B cell (primary cell): ENCODE data around the gene RPL22. TPM values are rescaled to one million over a fixed set of nuclear protein-coding genes. Genes with fewer than 3 reads are reported as not detected.

Experiments used
- ATAC-seq: fragments of 200-7000 bp; cut with Tn5 transposase; one replicate; pipeline ENCODE4 v1.10.0; 2021; ENCODE audit warnings: low read depth, mild to moderate bottlenecking, moderate number of reproducible peaks, moderate library complexity
- CTCF ChIA-PET: fragments of 350-600 bp; sonication (Branson Sonifier 250); formaldehyde crosslinking; loops from one replicate; lab custom pipeline; 2021; ENCODE audit warnings: antibody characterized with exemption, inconsistent platforms; lab: Charles Lee
- POLR2A ChIA-PET: fragments of 350-600 bp; sonication (Branson Sonifier 250); formaldehyde crosslinking; loops from one replicate; lab custom pipeline; 2021; ENCODE audit warnings: antibody characterized with exemption; lab: Charles Lee
- DNase-seq: peaks from one replicate; pipeline ENCODE4 v3.0.0; 2013
- H2AFZ ChIP-seq: 2 replicates; pipeline ENCODE4 v1.6.1; 2012; ENCODE audit warnings: mild to moderate bottlenecking, low read depth, low read length; ENCODE audit not compliant: insufficient read depth, poor library complexity, severe bottlenecking
- H3K27ac ChIP-seq, 2 donors: 1 replicate in 1 of 2; 2 replicates in 1 of 2; pipeline ENCODE4 v1.5.1; 2012 to 2013; ENCODE audit warnings: low read length in 2 of 2, mild to moderate bottlenecking in 2 of 2, moderate library complexity in 1 of 2
- H3K27me3 ChIP-seq, 4 experiments: fragments of 200-600 bp in 1 of 4; sonication (generic) in 1 of 4; replicated peaks in 1 of 4; 1 replicate in 2 of 4; 2 replicates in 2 of 4; pipeline versions ENCODE4 v1.6.1 to v1.7.0; 2013 to 2016; ENCODE audit warnings: low read length in 3 of 4, mild to moderate bottlenecking in 2 of 4, mixed read lengths in 1 of 4, moderate library complexity in 1 of 4; ENCODE audit not compliant: insufficient read depth in 4 of 4, control insufficient read depth in 3 of 4; ENCODE audit errors: control extremely low read depth in 1 of 4
- H3K36me3 ChIP-seq, 2 experiments: replicated peaks in 1 of 2; 1 replicate in 1 of 2; 2 replicates in 1 of 2; pipeline versions ENCODE4 v1.6.1 to v1.7.1; 2013; ENCODE audit warnings: low read length in 1 of 2; ENCODE audit not compliant: insufficient read depth in 2 of 2, control insufficient read depth in 1 of 2; ENCODE audit errors: control extremely low read depth in 1 of 2, extremely low read depth in 1 of 2
- H3K4me1 ChIP-seq, 2 donors: fragments of 200-600 bp in 1 of 2; sonication (generic) in 1 of 2; 1 replicate in 1 of 2; 2 replicates in 1 of 2; pipeline versions ENCODE4 v1.5.1 to v1.6.1; 2013 to 2017; ENCODE audit warnings: low read length in 2 of 2; ENCODE audit not compliant: control insufficient read depth in 2 of 2, insufficient read depth in 2 of 2
- H3K4me2 ChIP-seq: replicated peaks from 2 replicates; pipeline ENCODE3; 2012; ENCODE audit warnings: mild to moderate bottlenecking, low read depth, low read length; ENCODE audit not compliant: poor library complexity, severe bottlenecking
- H3K4me3 ChIP-seq, 5 experiments: fragments of 200-600 bp in 1 of 5; sonication (generic) in 1 of 5; 1 replicate in 3 of 5; 2 replicates in 2 of 5; pipeline versions ENCODE4 v1.5.1 to v1.7.0; 2011 to 2016; ENCODE audit warnings: low read length in 4 of 5, mild to moderate bottlenecking in 4 of 5, low read depth in 2 of 5, control low read depth in 1 of 5, moderate library complexity in 1 of 5; ENCODE audit not compliant: insufficient read depth in 1 of 5; ENCODE audit errors: control extremely low read depth in 1 of 5, extremely low read depth in 1 of 5
- H3K79me2 ChIP-seq: fragments of 200-600 bp; sonication (generic); one replicate; pipeline ENCODE4 v1.6.0; 2016; ENCODE audit warnings: low read length; ENCODE audit not compliant: control insufficient read depth, insufficient read depth
- H3K9ac ChIP-seq: fragments of 200-600 bp; sonication (generic); 2 replicates; pipeline ENCODE4 v1.6.1; 2017; ENCODE audit warnings: mild to moderate bottlenecking, low read length, moderate library complexity
- H3K9me3 ChIP-seq, 3 donors: one replicate each; pipeline versions ENCODE4 v1.6.1 to v1.7.1; 2013; ENCODE audit warnings: low read length in 2 of 3; ENCODE audit not compliant: control insufficient read depth in 2 of 3, insufficient read depth in 1 of 3; ENCODE audit errors: control extremely low read depth in 1 of 3
- H4K20me1 ChIP-seq: 2 replicates; pipeline ENCODE4 v1.6.0; 2012; ENCODE audit warnings: mild to moderate bottlenecking, low read length; ENCODE audit not compliant: insufficient read depth, control insufficient read depth, poor library complexity, severe bottlenecking
- H3K27ac Mint-ChIP-seq: one replicate; pipeline ENCODE4 v1.8.0; 2021; ENCODE audit warnings: mixed read lengths
- H3K27me3 Mint-ChIP-seq: one replicate; pipeline ENCODE4 v1.8.0; 2021; ENCODE audit warnings: mixed read lengths
- H3K4me1 Mint-ChIP-seq: one replicate; pipeline ENCODE4 v1.8.0; 2021; ENCODE audit warnings: mixed read lengths
- H3K4me3 Mint-ChIP-seq: one replicate; pipeline ENCODE4 v1.8.0; 2021; ENCODE audit warnings: mixed read lengths
- H3K9me3 Mint-ChIP-seq: one replicate; pipeline ENCODE4 v1.8.0; 2022; ENCODE audit warnings: mixed read lengths; ENCODE audit not compliant: insufficient read depth
- CTCF ChIP-seq: fragments of 200-600 bp; IDR thresholded peaks from one replicate; pipeline ENCODE4 v1.8.0; 2022; ENCODE audit warnings: antibody characterized with exemption, mild to moderate bottlenecking
- EZH2 ChIP-seq: IDR thresholded peaks from 2 replicates; pipeline ENCODE4 v1.6.1; 2012; ENCODE audit warnings: borderline replicate concordance, low read depth, mild to moderate bottlenecking, moderate library complexity, low read length; ENCODE audit not compliant: insufficient read depth, poor library complexity, severe bottlenecking
- WGBS: methylation state at CpG from one replicate; pipeline ENCODE4 v1.1.5; 2013; ENCODE audit warnings: missing lambda C conversion rate; ENCODE audit not compliant: insufficient coverage; 5-methylcytosine and 5-hydroxymethylcytosine counted together
- intact Hi-C: fragments of 100-400 bp; cut with micrococcal nuclease; formaldehyde crosslinking; loops from one replicate; pipeline ENCODE4 v1.10.0; 2022
- polyA plus RNA-seq: library from polyadenylated mRNA; depleted of rRNA; stranded (reverse); fragments of >200 nt; gene quantifications from 2 replicates; pipeline ENCODE4 v1.2.3, GENCODE V29; 2012
- total RNA-seq, 2 donors: library from RNA; stranded (reverse); fragments of 120-200 nt in 1 of 2; gene quantifications; 1 replicate in 1 of 2; 2 replicates in 1 of 2; pipeline versions ENCODE4 v1.2.3 to v1.2.4, GENCODE V29; 2013 to 2022

The RPL22 gene
- total and polyA plus RNA-seq, 2 donors (not counting 1 experiment from before 2014, with no cell fraction given), result 70.9 to 471 TPM

- Histone ChIP-seq H3K27me3 (peaks cover 0 to 84% (median 47%) of the 10 kb centered on the region in 4 experiments), H2AFZ (no peak overlapping the region), H3K27ac (no peak overlapping the region), H3K4me1 (peaks cover 33% of the 10 kb centered on the region in 2 donors), H3K4me2 (peak overlapping the region; percentile 54), H3K79me2 (no peaks in the 10 kb centered on the region), H3K9me3 (peaks cover 0 to 34% (median 0%) of the 10 kb centered on the region in 3 donors), H3K9ac (no peak overlapping the region), H3K36me3 (no peaks in the 10 kb centered on the region), H4K20me1 (peaks cover 6% of the 10 kb centered on the region), H3K4me3 (no peak overlapping the region)
- Mint-ChIP-seq H3K4me3 (no peak overlapping the region), H3K9me3 (no peaks in the 10 kb centered on the region), H3K27me3 (peaks cover 39% of the 10 kb centered on the region), H3K4me1 (peaks cover 17% of the 10 kb centered on the region), H3K27ac (peak overlapping the region; percentile 15)
- POLR2A ChIA-PET, result interaction anchor here (0.7 kb wide), 1 partner anchor 26 kb away, joined by 5 read pairs; no protein-coding TSS in a partner anchor
- intact Hi-C loops, result loop anchor here (5.0 kb wide), 1 partner anchor 98 kb away; no protein-coding TSS in a partner anchor
- CTCF ChIA-PET, result interaction anchor here (0.6 to 4.7 kb wide), 8 partner anchors 8 to 734 kb away, joined by 3 to 51 read pairs (median 4); partner anchors contain the start of gene ICMT
- ATAC-seq, result no peak
- DNase-seq, result no peak
- 4% methylated on average over 8 of the region's 24 CpGs for WGBS
- TF ChIP-seq EZH2 (no peak), CTCF (no peak)
Observed at GRCh38 chr1:6244401-6245049, 45.1 kb upstream of the RPL22 start.

GRCh38 chr1:6243993-6244392, 44.6 kb upstream of the RPL22 start, which contains the start of gene HES3:
Gene HES3, plus strand, starts transcription at chr1:6244179. Its CDS starts 187 bp downstream, at chr1:6244366.
- H3K36me3 ChIP-seq, result no peaks in the 10 kb centered on the region
- WGBS, result 10% methylated on average over 16 of the region's 16 CpGs
- Mint-ChIP-seq H3K27ac (peak within 1 kb of the TSS; percentile 15), H3K9me3 (no peaks in the 10 kb centered on the region), H3K4me1 (peaks cover 17% of the 10 kb centered on the region), H3K27me3 (peaks cover 45% of the 10 kb centered on the region), H3K4me3 (no peak within 1 kb of the TSS)
- ChIA-PET POLR2A (interaction anchor here (0.7 kb wide), 1 partner anchor 27 kb away, joined by 5 read pairs; no protein-coding TSS in a partner anchor), CTCF (interaction anchor here (1.0 to 4.7 kb wide), 2 partner anchors 160 to 194 kb away, joined by 4 to 51 read pairs; no protein-coding TSS in a partner anchor)
- no peak for ATAC-seq
- TF ChIP-seq EZH2 (no peak), CTCF (no peak)
- H3K9me3 ChIP-seq, result peaks cover 0 to 34% (median 0%) of the 10 kb centered on the region in 3 donors
- no peak within 1 kb of the TSS for H3K9ac ChIP-seq
- H3K79me2 ChIP-seq, result no peaks in the 10 kb centered on the region
- intact Hi-C loops, result no loop called here
- H3K4me1 ChIP-seq, result peaks cover 32 to 33% of the 10 kb centered on the region in 2 donors
- H4K20me1 ChIP-seq, result peaks cover 6% of the 10 kb centered on the region
- H3K27me3 ChIP-seq, result peaks cover 0 to 88% (median 49%) of the 10 kb centered on the region in 4 experiments
- no peak within 1 kb of the TSS for H3K4me3 ChIP-seq
- no peak for DNase-seq
- no peak within 1 kb of the TSS for H2AFZ ChIP-seq
- H3K27ac ChIP-seq, result no peak within 1 kb of the TSS
- peak within 1 kb of the TSS; percentile 54 for H3K4me2 ChIP-seq
